DOHH2 (cell line): ENCODE data around the gene SPAG6.

Experiments used
- H3F3A ChIP-seq: fragments of 200-600 bp; sonication (generic), shearing (Covaris generic); 2 replicates; pipeline ENCODE4 v1.6.0; 2016; ENCODE audit warnings: antibody characterized with exemption, mild to moderate bottlenecking; ENCODE audit not compliant: control insufficient read depth, insufficient read depth
- H3K27ac ChIP-seq: fragments of 200-600 bp; sonication (generic); 2 replicates; pipeline ENCODE4 v1.5.1; 2014; ENCODE audit warnings: low read depth, mild to moderate bottlenecking, low read length, moderate library complexity
- H3K27me3 ChIP-seq: fragments of 200-600 bp; sonication (generic); 2 replicates; pipeline ENCODE4 v1.6.1; 2014; ENCODE audit warnings: mild to moderate bottlenecking, low read length, mixed read lengths; ENCODE audit not compliant: control insufficient read depth
- H3K36me3 ChIP-seq: fragments of 200-600 bp; sonication (generic); 2 replicates; pipeline ENCODE4 v1.6.1; 2014; ENCODE audit warnings: mild to moderate bottlenecking, low read length, moderate library complexity, mixed read lengths; ENCODE audit not compliant: control insufficient read depth
- H3K4me1 ChIP-seq: fragments of 200-600 bp; sonication (generic); 2 replicates; pipeline ENCODE4 v1.6.1; 2014; ENCODE audit warnings: mild to moderate bottlenecking, low read length, mixed read lengths; ENCODE audit not compliant: control insufficient read depth
- H3K4me2 ChIP-seq: fragments of 200-600 bp; sonication (generic); 2 replicates; pipeline ENCODE4 v1.6.0; 2014; ENCODE audit warnings: mild to moderate bottlenecking, low read length, moderate library complexity
- H3K4me3 ChIP-seq: fragments of 200-600 bp; sonication (generic); 2 replicates; pipeline ENCODE4 v1.5.1; 2014; ENCODE audit warnings: mild to moderate bottlenecking, low read length, mixed read lengths
- H3K79me2 ChIP-seq: fragments of 200-600 bp; sonication (generic); 2 replicates; pipeline ENCODE4 v1.6.1; 2014; ENCODE audit warnings: mild to moderate bottlenecking, low read length, mixed read lengths; ENCODE audit not compliant: control insufficient read depth
- H3K9me2 ChIP-seq: fragments of 200-600 bp; sonication (generic); replicated peaks from 2 replicates; pipeline ENCODE4 v1.6.1; 2014; ENCODE audit warnings: mild to moderate bottlenecking, low read length, mixed read lengths; ENCODE audit not compliant: control insufficient read depth
- H3K9me3 ChIP-seq: fragments of 200-600 bp; sonication (generic); 2 replicates; pipeline ENCODE4 v1.6.1; 2014; ENCODE audit warnings: antibody characterized with exemption, low read length, mixed read lengths; ENCODE audit not compliant: control insufficient read depth, insufficient read depth
- H4K20me1 ChIP-seq: fragments of 200-600 bp; sonication (generic); 2 replicates; pipeline ENCODE4 v1.6.0; 2014; ENCODE audit warnings: low read depth, mild to moderate bottlenecking, antibody characterized with exemption, low read length, moderate library complexity; ENCODE audit not compliant: control insufficient read depth, insufficient read depth
- CTCF ChIP-seq: fragments of 200-600 bp; sonication (generic); IDR thresholded peaks from one replicate; pipeline ENCODE4 v1.5.1; 2014; ENCODE audit warnings: antibody characterized with exemption, mild to moderate bottlenecking, low read depth, low read length; ENCODE audit not compliant: poor library complexity, severe bottlenecking
- EZH2phosphoT487 ChIP-seq: fragments of 200-600 bp; sonication (generic); IDR thresholded peaks from 2 replicates; pipeline ENCODE4 v1.6.1; 2017; ENCODE audit warnings: borderline replicate concordance, mild to moderate bottlenecking, antibody characterized with exemption, low read length, moderate library complexity, mixed read lengths

Gene SPAG6

GRCh38 chr10:22447068-22447467 is 101.8 kb downstream of the SPAG6 start:
- no peaks in the 10 kb centered on the region for H3K9me3 ChIP-seq
- no peaks in the 10 kb centered on the region for H3F3A ChIP-seq
- H3K27me3 ChIP-seq, result peaks cover 6% of the 10 kb centered on the region
- TF ChIP-seq EZH2phosphoT487 (no peak), CTCF (no peak)
- H3K4me1 ChIP-seq, result peaks cover 14% of the 10 kb centered on the region
- H3K27ac ChIP-seq, result no peak overlapping the region
- no peaks in the 10 kb centered on the region for H3K36me3 ChIP-seq
- no peak overlapping the region for H3K4me3 ChIP-seq
- no peak overlapping the region for H3K4me2 ChIP-seq
- H3K79me2 ChIP-seq, result no peaks in the 10 kb centered on the region
- H3K9me2 ChIP-seq, result no peaks in the 10 kb centered on the region
- no peaks in the 10 kb centered on the region for H4K20me1 ChIP-seq

- no peaks in the 10 kb centered on the region for H3K36me3 ChIP-seq
- peaks cover 16% of the 10 kb centered on the region for H3K4me1 ChIP-seq
- H3K9me3 ChIP-seq, result no peaks in the 10 kb centered on the region
- TF ChIP-seq CTCF (no peak), EZH2phosphoT487 (no peak)
- H3F3A ChIP-seq, result no peaks in the 10 kb centered on the region
- H4K20me1 ChIP-seq, result no peaks in the 10 kb centered on the region
- no peaks in the 10 kb centered on the region for H3K79me2 ChIP-seq
- no peak overlapping the region for H3K4me3 ChIP-seq
- H3K4me2 ChIP-seq, result no peak overlapping the region
- no peaks in the 10 kb centered on the region for H3K9me2 ChIP-seq
- H3K27ac ChIP-seq, result no peak overlapping the region
- no peaks in the 10 kb centered on the region for H3K27me3 ChIP-seq
These were observed 106.0 kb downstream of the SPAG6 start for GRCh38 chr10:22451346-22451745.

- H3K4me1 ChIP-seq, result peaks cover 16% of the 10 kb centered on the region
- no peak overlapping the region for H3K4me2 ChIP-seq
- no peaks in the 10 kb centered on the region for H4K20me1 ChIP-seq
- H3K9me3 ChIP-seq, result no peaks in the 10 kb centered on the region
- no peaks in the 10 kb centered on the region for H3F3A ChIP-seq
- no peak overlapping the region for H3K4me3 ChIP-seq
- no peaks in the 10 kb centered on the region for H3K36me3 ChIP-seq
- no peaks in the 10 kb centered on the region for H3K79me2 ChIP-seq
- H3K9me2 ChIP-seq, result no peaks in the 10 kb centered on the region
- no peak for TF ChIP-seq CTCF
- TF ChIP-seq EZH2phosphoT487, result no peak
- no peaks in the 10 kb centered on the region for H3K27me3 ChIP-seq
- no peak overlapping the region for H3K27ac ChIP-seq
These were observed 108.0 kb downstream of the SPAG6 start for GRCh38 chr10:22453320-22453719.
